SK-N-SH (cell line): ENCODE results near the gene CCDC197. TPM values are rescaled to one million over a fixed set of nuclear protein-coding genes. Genes with fewer than 3 reads are reported as not detected.

Experiments used
- CTCF ChIA-PET: fragments of 300-600, 350-600 bp; formaldehyde crosslinking; extraction: SDS; loops from one replicate; lab custom pipeline; 2021; lab: Yijun Ruan, JAX
- POLR2A ChIA-PET: fragments of 350-600 bp; sonication (Branson Sonifier 250); formaldehyde crosslinking; extraction: SDS; loops from one replicate; lab custom pipeline; 2020; ENCODE audit warnings: antibody characterized with exemption, inconsistent platforms; lab: Yijun Ruan, JAX
- DNase-seq: peaks from one replicate; pipeline ENCODE4 v3.0.0; 2012
- H2AFZ ChIP-seq: fragments of 200-600 bp; sonication (generic); 2 replicates; pipeline ENCODE4 v1.8.1; 2016; ENCODE audit warnings: antibody characterized with exemption, mild to moderate bottlenecking, low read depth
- H3F3A ChIP-seq: fragments of 200-600 bp; sonication (generic); replicated peaks from 2 replicates; pipeline ENCODE3; 2016; ENCODE audit warnings: antibody characterized with exemption, mild to moderate bottlenecking; ENCODE audit not compliant: insufficient read depth
- H3K27ac ChIP-seq, 2 experiments: fragments of 200-500 bp in 1 of 2; fragments of 200-600 bp in 1 of 2; sonication (Bioruptor generic) in 1 of 2; sonication (generic), shearing (Covaris generic) in 1 of 2; 2 replicates each; pipeline versions ENCODE4 v1.5.1 to v1.6.1; 2014 to 2016; ENCODE audit warnings: low read depth in 2 of 2, inconsistent platforms in 1 of 2, low read length in 1 of 2, mild to moderate bottlenecking in 1 of 2, mixed read lengths in 1 of 2
- H3K27me3 ChIP-seq: fragments of 200-600 bp; sonication (generic), shearing (Covaris generic); 2 replicates; pipeline ENCODE4 v1.6.1; 2016; ENCODE audit warnings: mixed run types; ENCODE audit not compliant: insufficient read depth
- H3K36me3 ChIP-seq, 2 experiments: fragments of 200-500 bp in 1 of 2; fragments of 200-600 bp in 1 of 2; sonication (Bioruptor generic) in 1 of 2; sonication (generic) in 1 of 2; replicated peaks in 1 of 2; 2 replicates each; pipeline versions ENCODE3 to v1.5.1; 2014 to 2016; ENCODE audit warnings: low read length in 1 of 2, mild to moderate bottlenecking in 1 of 2; ENCODE audit not compliant: insufficient read depth in 2 of 2, control insufficient read depth in 1 of 2
- H3K4me1 ChIP-seq, 2 experiments: fragments of 200-500 bp in 1 of 2; fragments of 200-600 bp in 1 of 2; sonication (Bioruptor generic) in 1 of 2; sonication (generic), shearing (Covaris generic) in 1 of 2; 2 replicates each; pipeline versions ENCODE4 v1.5.1 to v1.6.1; 2014 to 2016; ENCODE audit warnings: low read depth in 1 of 2, low read length in 1 of 2, mixed run types in 1 of 2; ENCODE audit not compliant: insufficient read depth in 2 of 2, control insufficient read depth in 1 of 2
- H3K4me2 ChIP-seq: fragments of 200-600 bp; sonication (generic), shearing (Covaris generic); 2 replicates; pipeline ENCODE4 v1.6.1; 2017; ENCODE audit warnings: mixed run types
- H3K4me3 ChIP-seq, 2 experiments: fragments of 200-500 bp in 1 of 2; fragments of 200-600 bp in 1 of 2; sonication (Bioruptor generic) in 1 of 2; sonication (generic), shearing (Covaris generic) in 1 of 2; 2 replicates each; pipeline versions ENCODE4 v1.5.1 to v1.8.1; 2014 to 2016; ENCODE audit warnings: low read depth in 2 of 2, inconsistent platforms in 1 of 2, low read length in 1 of 2, mild to moderate bottlenecking in 1 of 2, mixed read lengths in 1 of 2, moderate library complexity in 1 of 2
- H3K79me2 ChIP-seq: fragments of 200-600 bp; sonication (generic); 2 replicates; pipeline ENCODE4 v1.8.1; 2017; ENCODE audit warnings: mild to moderate bottlenecking; ENCODE audit not compliant: insufficient read depth
- H3K9ac ChIP-seq: fragments of 200-600 bp; sonication (generic); 2 replicates; pipeline ENCODE4 v1.6.1; 2017; ENCODE audit warnings: mixed run types
- H3K9me2 ChIP-seq: fragments of 200-600 bp; sonication (generic); 2 replicates; pipeline ENCODE4 v1.6.1; 2017; ENCODE audit warnings: mixed run types
- H3K9me3 ChIP-seq: fragments of 200-600 bp; sonication (generic); 2 replicates; pipeline ENCODE4 v1.6.1; 2017; ENCODE audit warnings: mixed run types, mild to moderate bottlenecking, moderate library complexity
- H4K20me1 ChIP-seq: fragments of 200-600 bp; sonication (generic); 2 replicates; pipeline ENCODE4 v1.6.1; 2017; ENCODE audit warnings: mild to moderate bottlenecking, mixed run types; ENCODE audit not compliant: insufficient read depth
- FOXJ3 ChIP-seq: sonication (generic); formaldehyde crosslinking; IDR thresholded peaks from 2 replicates; pipeline ENCODE4 v1.5.1; 2020; ENCODE audit warnings: mild to moderate bottlenecking, missing genetic modification reagents
- FOXM1 ChIP-seq: IDR thresholded peaks from 2 replicates; pipeline ENCODE4 v1.4.0; 2012; ENCODE audit warnings: low read depth, mild to moderate bottlenecking
- GABPA ChIP-seq: IDR thresholded peaks from 2 replicates; pipeline ENCODE4 v1.4.0; 2012; ENCODE audit warnings: low read depth, mild to moderate bottlenecking
- IRF3 ChIP-seq: fragments of 150-350 bp; IDR thresholded peaks from 2 replicates; pipeline ENCODE4 v1.6.1; 2016; ENCODE audit warnings: mild to moderate bottlenecking, low read depth, low read length
- MAX ChIP-seq: IDR thresholded peaks from 2 replicates; pipeline ENCODE4 v1.4.0; 2012; ENCODE audit warnings: low read depth
- NFIC ChIP-seq: IDR thresholded peaks from 2 replicates; pipeline ENCODE4 v1.4.0; 2012; ENCODE audit warnings: borderline replicate concordance
- RCOR1 ChIP-seq: fragments of 150-350 bp; IDR thresholded peaks from 2 replicates; pipeline ENCODE4 v1.6.1; 2017; ENCODE audit warnings: antibody characterized with exemption, low read length
- REST ChIP-seq: IDR thresholded peaks from 2 replicates; pipeline ENCODE4 v1.6.1; 2012; ENCODE audit warnings: mild to moderate bottlenecking, low read depth, low read length, moderate library complexity
- RFX5 ChIP-seq: IDR thresholded peaks from 2 replicates; pipeline ENCODE4 v1.6.1; 2012; ENCODE audit warnings: mild to moderate bottlenecking, improper control_type of control experiment, low read length
- SMC3 ChIP-seq: IDR thresholded peaks from 2 replicates; pipeline ENCODE4 v1.6.1; 2012; ENCODE audit warnings: low read depth, low read length, improper control_type of control experiment
- TCF12 ChIP-seq: IDR thresholded peaks from 2 replicates; pipeline ENCODE4 v1.4.0; 2012
- USF2 ChIP-seq: fragments of 150-350 bp; IDR thresholded peaks from 2 replicates; pipeline ENCODE4 v1.6.1; 2017; ENCODE audit warnings: antibody characterized with exemption, low read length, low read depth, borderline replicate concordance
- WGBS: methylation state at CpG from one replicate; pipeline ENCODE4 v1.1.6; 2017; ENCODE audit warnings: low lambda C conversion rate; 5-methylcytosine and 5-hydroxymethylcytosine counted together
- polyA plus RNA-seq, 3 experiments: library from polyadenylated mRNA; depleted of rRNA; stranded (reverse); fragments of >200 nt; gene quantifications; 2 replicates each; pipeline ENCODE4 v1.2.3, GENCODE V29; 2012

Gene CCDC197
- polyA plus RNA-seq, 1 of the 3 experiments (the other 2 are of a cell fraction) = not detected

- TF ChIP-seq REST (no peak), TCF12 (no peak)
Observed at GRCh38 chr14:93974299-93974698, 22.8 kb upstream of the CCDC197 start (continued).

GRCh38 chr14:93974833-93975232 is 22.3 kb upstream of the CCDC197 start:
- Histone ChIP-seq H3K4me3 (no peak overlapping the region), H2AFZ (no peak overlapping the region), H3F3A (no peaks in the 10 kb centered on the region), H3K9ac (no peak overlapping the region), H4K20me1 (no peaks in the 10 kb centered on the region), H3K4me2 (no peak overlapping the region), H3K79me2 (no peaks in the 10 kb centered on the region), H3K27ac (no peak overlapping the region), H3K9me2 (no peaks in the 10 kb centered on the region), H3K9me3 (no peaks in the 10 kb centered on the region), H3K4me1 (peaks cover 0 to 3% of the 10 kb centered on the region in 2 experiments; a peak in 1 of 4 replicates), H3K36me3 (no peaks in the 10 kb centered on the region), H3K27me3 (no peaks in the 10 kb centered on the region)
- no peak for DNase-seq
- no CpG with 5 or more reads among the region's 12 CpGs for WGBS
- POLR2A ChIA-PET = no interaction called here
- TF ChIP-seq REST (no peak), MAX (no peak), FOXM1 (no peak), FOXJ3 (CRISPR knock-in tag) (no peak), SMC3 (no peak), NFIC (no peak), USF2 (no peak), GABPA (no peak), RFX5 (no peak), RCOR1 (no peak), IRF3 (no peak)
- CTCF ChIA-PET = interaction anchor here (1.3 to 6.0 kb wide), 4 partner anchors 26 to 162 kb away, joined by 3 to 69 read pairs (median 4); no protein-coding TSS in a partner anchor
